Right lobe of liver (tissue), 4 donors: ENCODE measurements around the gene EPS15.

Experiments used
- CTCF ChIP-seq, 4 donors: fragments of 200-600 bp in 3 of 4; fragments of 450-650 bp in 1 of 4; IDR thresholded peaks; one replicate each; pipeline versions ENCODE4 v1.5.1 to v1.8.0; 2016 to 2022; ENCODE audit warnings: antibody characterized with exemption in 4 of 4, mild to moderate bottlenecking in 2 of 4
- POLR2A ChIP-seq: fragments of 450-650 bp; IDR thresholded peaks from one replicate; pipeline ENCODE4 v1.6.1; 2017; ENCODE audit warnings: antibody characterized with exemption, mild to moderate bottlenecking
- donor health status: DM: no; HTN: no; CAD: no.
- donor health status: DM: no; HTN: no; CAD: no.
- donor health status: DM: no; HTN: yes; CAD: no.

GRCh38 chr1:51322417-51323101 lies 196.5 kb downstream of the EPS15 start:
- TF ChIP-seq CTCF (IDR thresholded peaks at IDR 0.05) (no peak), POLR2A (no peak)
